ENCODE data around the gene ANAPC5.
"Not testable (repeated sequence)": the region's sequence is repeated elsewhere in the genome, so short reads cannot be mapped to it uniquely, and the experiment has no call there.

Gene ANAPC5

GRCh38 chr12:121351820-121352681, at the start of gene ANAPC5:
TSS of gene ANAPC5 (minus strand) at chr12:121352411. CDS start at chr12:121352340, 71 bp downstream.
- peak; percentile 99 for DNase-seq

- no peak for DNase-seq
Measured at GRCh38 chr12:121400332-121401139, 48.3 kb upstream of the ANAPC5 start.

GRCh38 chr12:121399391-121400331, 47.5 kb upstream of the ANAPC5 start, which contains the start of gene RNF34:
TSS of gene RNF34 (plus strand) at chr12:121400118. CDS start at chr12:121400213, 95 bp downstream.
- peak; percentile 98 for DNase-seq

- no peak for DNase-seq
Measured at GRCh38 chr12:121398355-121398754, 46.1 kb upstream of the ANAPC5 start.

- DNase-seq = no peak
Measured at GRCh38 chr12:121397521-121397920, 45.3 kb upstream of the ANAPC5 start.

- no peak for DNase-seq
Measured at GRCh38 chr12:121392325-121392716, 40.1 kb upstream of the ANAPC5 start.

- DNase-seq = peak; percentile 87
Measured at GRCh38 chr12:121391619-121392324, 39.6 kb upstream of the ANAPC5 start.

GRCh38 chr12:121390856-121391255, 38.6 kb upstream of the ANAPC5 start:
- DNase-seq = no peak

GRCh38 chr12:121388421-121388981, 36.3 kb upstream of the ANAPC5 start:
- peak; percentile 65 for DNase-seq

- DNase-seq = not testable (repeated sequence)
Measured at GRCh38 chr12:121384891-121385290, 32.7 kb upstream of the ANAPC5 start.

- DNase-seq = no peak
Measured at GRCh38 chr12:121383601-121384021, 31.4 kb upstream of the ANAPC5 start.

GRCh38 chr12:121379945-121380344, 27.7 kb upstream of the ANAPC5 start:
- DNase-seq = no peak

- DNase-seq = no peak
Measured at GRCh38 chr12:121378736-121379135, 26.5 kb upstream of the ANAPC5 start.

GRCh38 chr12:121376754-121377697, 24.8 kb upstream of the ANAPC5 start:
- DNase-seq = no peak

GRCh38 chr12:121374945-121375584, 22.9 kb upstream of the ANAPC5 start:
- DNase-seq = not testable (repeated sequence)

- not testable (repeated sequence) for DNase-seq
Measured at GRCh38 chr12:121374336-121374735, 22.1 kb upstream of the ANAPC5 start.

- DNase-seq = no peak
Measured at GRCh38 chr12:121373755-121374154, 21.5 kb upstream of the ANAPC5 start.

GRCh38 chr12:121371404-121371803, 19.2 kb upstream of the ANAPC5 start:
- DNase-seq = no peak

GRCh38 chr12:121366063-121366459, 13.8 kb upstream of the ANAPC5 start:
- no peak for DNase-seq

Data from MV-4-11 (cell line).